A673 (cell line): ENCODE measurements around the gene LRRC8A. TPM values are rescaled to one million over a fixed set of nuclear protein-coding genes. Genes with fewer than 3 reads are reported as not detected.

ENCODE experiments used
- BruUV-seq: library from RNA; stranded (reverse); fragments of 400-500 nt; replicated peaks from 2 replicates; lab custom pipeline; 2021; lab: Mats Ljungman, UMichigan
- CTCF ChIA-PET: fragments of 300-600 bp; sonication (Branson Sonifier 250); formaldehyde crosslinking; loops from one replicate; lab custom pipeline; 2022; ENCODE audit warnings: antibody characterized with exemption; lab: Charles Lee
- POLR2A ChIA-PET: fragments of 300-600 bp; sonication (Branson Sonifier 250); formaldehyde crosslinking; loops from one replicate; lab custom pipeline; 2022; ENCODE audit warnings: antibody characterized with exemption; ENCODE audit not compliant: low non-redundant PET; lab: Charles Lee
- DNase-seq: peaks from one replicate; pipeline ENCODE4 v3.0.0-alpha.2; 2015; ENCODE audit warnings: low spot score
- H3K27ac ChIP-seq: fragments of 200-600 bp; sonication (generic); 2 replicates; pipeline ENCODE4 v1.5.1; 2016; ENCODE audit warnings: mixed run types, low read depth, mild to moderate bottlenecking, mixed read lengths, antibody characterized with exemption, low read length; ENCODE audit not compliant: poor library complexity, severe bottlenecking
- H3K27me3 ChIP-seq: fragments of 200-600 bp; sonication (generic); replicated peaks from 2 replicates; pipeline ENCODE4 v1.6.1; 2017; ENCODE audit warnings: mixed run types, low read depth, mild to moderate bottlenecking, mixed read lengths, antibody characterized with exemption, low read length; ENCODE audit not compliant: insufficient read depth, poor library complexity
- H3K36me3 ChIP-seq: fragments of 200-600 bp; sonication (generic); 2 replicates; pipeline ENCODE4 v1.6.1; 2016; ENCODE audit warnings: mixed run types, mild to moderate bottlenecking, mixed read lengths, antibody characterized with exemption, low read length; ENCODE audit not compliant: insufficient read depth, poor library complexity, severe bottlenecking
- H3K4me1 ChIP-seq: fragments of 200-600 bp; sonication (generic); 2 replicates; pipeline ENCODE4 v1.6.1; 2017; ENCODE audit warnings: mixed run types, mild to moderate bottlenecking, mixed read lengths, antibody characterized with exemption, low read length; ENCODE audit not compliant: insufficient read depth, poor library complexity, severe bottlenecking
- H3K4me3 ChIP-seq: fragments of 200-600 bp; sonication (generic); 2 replicates; pipeline ENCODE4 v1.5.1; 2016; ENCODE audit warnings: low read depth, mixed run types, mild to moderate bottlenecking, mixed read lengths, low read length; ENCODE audit not compliant: poor library complexity, severe bottlenecking
- H3K9me3 ChIP-seq: fragments of 200-600 bp; sonication (generic); 2 replicates; pipeline ENCODE4 v1.6.1; 2016; ENCODE audit warnings: mixed run types, low read depth, mild to moderate bottlenecking, mixed read lengths, antibody characterized with exemption, low read length; ENCODE audit not compliant: poor library complexity, severe bottlenecking
- CTCF ChIP-seq: fragments of 300-800, 200-600 bp; sonication (generic); conservative IDR thresholded peaks from 2 replicates; pipeline ENCODE4 v1.5.1; 2017; ENCODE audit warnings: low read depth, mild to moderate bottlenecking, antibody characterized with exemption, low read length, moderate library complexity, mixed read lengths
- EZH2 ChIP-seq: fragments of 200-600 bp; sonication (generic); IDR thresholded peaks from 2 replicates; pipeline ENCODE4 v1.6.1; 2017; ENCODE audit warnings: borderline replicate concordance, low read depth, mild to moderate bottlenecking, mixed read lengths, antibody characterized with exemption, low read length; ENCODE audit not compliant: poor library complexity, severe bottlenecking
- intact Hi-C: fragments of 100-400 bp; cut with micrococcal nuclease; formaldehyde crosslinking; loops from one replicate; pipeline ENCODE4 v1.10.0; 2022; ENCODE audit not compliant: unreplicated experiment
- total RNA-seq: library from RNA; stranded (reverse); gene quantifications from 2 replicates; pipeline ENCODE4 v1.2.3, GENCODE V29; 2021

Gene LRRC8A
- total RNA-seq, 1 experiment from 2014 or later: 56.8 TPM

GRCh38 chr9:128916204-128916603, 34.3 kb downstream of the LRRC8A start:
- Histone ChIP-seq H3K9me3 (no peaks in the 10 kb centered on the region), H3K36me3 (peaks cover 19% of the 10 kb centered on the region), H3K4me1 (peaks cover 25% of the 10 kb centered on the region), H3K4me3 (no peak overlapping the region), H3K27ac (no peak overlapping the region), H3K27me3 (no peaks in the 10 kb centered on the region)
- intact Hi-C loops: no loop called here
- no peak for TF ChIP-seq EZH2
- TF ChIP-seq CTCF: no peak
- no peak for DNase-seq
- POLR2A ChIA-PET: no interaction called here
- no TSS peak for BruUV-seq
- CTCF ChIA-PET: no interaction called here

DNA sequence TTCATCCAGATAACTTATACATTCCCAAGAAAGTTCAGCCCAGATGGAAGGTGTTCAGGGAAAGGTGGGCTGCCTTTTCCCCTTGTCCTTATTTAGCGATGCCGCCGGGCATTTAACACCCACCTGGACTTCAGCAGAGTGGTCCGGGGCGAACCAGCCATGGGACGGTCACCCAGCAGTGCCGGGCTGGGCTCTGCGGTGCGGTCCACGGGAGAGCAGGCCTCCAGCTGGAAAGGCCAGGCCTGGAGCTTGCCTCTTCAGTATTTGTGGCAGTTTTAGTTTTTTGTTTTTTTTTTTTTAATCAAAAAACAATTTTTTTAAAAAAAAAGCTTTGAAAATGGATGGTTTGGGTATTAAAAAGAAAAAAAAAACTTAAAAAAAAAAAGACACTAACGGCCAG, 34.8 kb downstream of the LRRC8A start:
- Histone ChIP-seq H3K36me3 (peaks cover 19% of the 10 kb centered on the region), H3K4me3 (no peak overlapping the region), H3K27ac (peak overlapping the region; percentile 30), H3K4me1 (peaks cover 25% of the 10 kb centered on the region), H3K9me3 (no peaks in the 10 kb centered on the region), H3K27me3 (no peaks in the 10 kb centered on the region)
- ChIA-PET POLR2A (no interaction called here), CTCF (interaction anchor here (0.7 kb wide), 1 partner anchor 194 kb away, joined by 3 read pairs; the partner anchor contains the start of gene PTPA)
- intact Hi-C loops: no loop called here
- no TSS peak for BruUV-seq
- no peak for TF ChIP-seq EZH2
- TF ChIP-seq CTCF: no peak
- DNase-seq: no peak

DNA sequence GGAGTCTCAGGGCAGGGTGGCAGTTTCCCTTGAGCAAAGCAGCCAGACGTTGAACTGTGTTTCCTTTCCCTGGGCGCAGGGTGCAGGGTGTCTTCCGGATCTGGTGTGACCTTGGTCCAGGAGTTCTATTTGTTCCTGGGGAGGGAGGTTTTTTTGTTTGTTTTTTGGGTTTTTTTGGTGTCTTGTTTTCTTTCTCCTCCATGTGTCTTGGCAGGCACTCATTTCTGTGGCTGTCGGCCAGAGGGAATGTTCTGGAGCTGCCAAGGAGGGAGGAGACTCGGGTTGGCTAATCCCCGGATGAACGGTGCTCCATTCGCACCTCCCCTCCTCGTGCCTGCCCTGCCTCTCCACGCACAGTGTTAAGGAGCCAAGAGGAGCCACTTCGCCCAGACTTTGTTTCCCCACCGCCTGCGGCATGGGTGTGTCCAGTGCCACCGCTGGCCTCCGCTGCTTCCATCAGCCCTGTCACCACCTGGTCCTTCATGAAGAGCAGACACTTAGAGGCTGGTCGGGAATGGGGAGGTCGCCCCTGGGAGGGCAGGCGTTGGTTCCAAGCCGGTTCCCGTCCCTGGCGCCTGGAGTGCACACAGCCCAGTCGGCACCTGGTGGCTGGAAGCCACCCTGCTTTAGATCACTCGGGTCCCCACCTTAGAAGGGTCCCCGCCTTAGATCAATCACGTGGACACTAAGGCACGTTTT, 35.4 kb downstream of the LRRC8A start:
- H3K9me3 ChIP-seq: no peaks in the 10 kb centered on the region
- ChIA-PET CTCF (interaction anchor here (0.7 kb wide), 1 partner anchor 194 kb away, joined by 3 read pairs; the partner anchor contains the start of gene PTPA), POLR2A (no interaction called here)
- H3K27me3 ChIP-seq: no peaks in the 10 kb centered on the region
- no peak overlapping the region for H3K4me3 ChIP-seq
- H3K27ac ChIP-seq: peak overlapping the region; percentile 30
- intact Hi-C loops: no loop called here
- TSS peak; percentile 34 for BruUV-seq
- peaks cover 25% of the 10 kb centered on the region for H3K4me1 ChIP-seq
- no peak for DNase-seq
- peaks cover 19% of the 10 kb centered on the region for H3K36me3 ChIP-seq
- TF ChIP-seq CTCF: no peak
- no peak for TF ChIP-seq EZH2
